Measurements from ENCODE around the gene USHBP1. TPM values are rescaled to one million over a fixed set of nuclear protein-coding genes. Genes with fewer than 3 reads are reported as not detected.

Gene USHBP1
- total and polyA plus RNA-seq, 2 experiments from 2014 or later: not detected

DNA sequence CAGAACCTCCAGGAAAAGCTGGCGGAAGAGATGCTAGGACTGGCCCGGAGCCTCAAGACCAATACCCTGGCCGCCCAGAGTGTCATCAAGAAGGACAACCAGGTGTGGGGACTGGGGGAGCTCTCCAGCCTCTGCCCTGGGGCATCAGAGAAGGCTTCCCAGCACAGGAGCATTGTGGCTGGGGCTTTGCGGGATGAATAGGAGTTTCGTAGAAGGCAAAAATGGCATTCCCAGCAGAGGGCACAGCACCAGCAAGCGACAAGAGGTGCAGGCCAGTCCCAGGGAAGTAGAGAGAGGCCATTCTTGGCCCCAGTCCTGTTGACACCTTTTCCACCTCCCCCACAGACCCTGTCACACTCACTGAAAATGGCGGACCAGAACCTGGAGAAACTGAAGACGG lies 45.3 kb downstream of the USHBP1 start:
- H3K4me2 ChIP-seq (ENCODE audit: unreplicated experiment): no peak overlapping the region
- TF ChIP-seq EZH2 (IDR thresholded peaks at IDR 0.05; ENCODE audit: insufficient read depth, poor library complexity, severe bottlenecking) (no peak), EZH2phosphoT487 (IDR thresholded peaks at IDR 0.05; ENCODE audit: insufficient read depth, low read depth) (no peak)
- no peak overlapping the region for H3K4me3 ChIP-seq
- peaks cover 12% of the 10 kb centered on the region for H3K4me1 ChIP-seq (ENCODE audit: insufficient read depth)
- in situ Hi-C loops (cut with MboI): no loop called here
- H3K79me2 ChIP-seq (ENCODE audit: insufficient read depth): 0 out of 2 replicates have a peak, but pooled peaks cover 5% of the 10 kb centered on the region
- DNase-seq: no peak
- no peaks in the 10 kb centered on the region for H3K9me2 ChIP-seq (ENCODE audit: insufficient read depth)
- H3K9me3 ChIP-seq (ENCODE audit: low read depth): no peaks in the 10 kb centered on the region
- no peak overlapping the region for H3K27ac ChIP-seq
- no peaks in the 10 kb centered on the region for H3K27me3 ChIP-seq (replicated peaks; ENCODE audit: insufficient read depth)
- 99% methylated on average over 8 of the region's 8 CpGs for WGBS, 2 experiments (ENCODE audit: low coverage in 1 of 2, low lambda C conversion rate in 2 of 2, missing lambda C conversion rate in 2 of 2)
- no peaks in the 10 kb centered on the region for H4K20me1 ChIP-seq (ENCODE audit: insufficient read depth)
- no peak overlapping the region for H3K9ac ChIP-seq
- no peak overlapping the region for H2AFZ ChIP-seq
- peaks cover 7% of the 10 kb centered on the region; the same call in 1 of the 2 replicates for H3K36me3 ChIP-seq (ENCODE audit: low read depth)
- 0 out of 2 replicates have a peak, but pooled peaks cover 8% of the 10 kb centered on the region for H3F3A ChIP-seq (ENCODE audit: insufficient read depth)

DNA sequence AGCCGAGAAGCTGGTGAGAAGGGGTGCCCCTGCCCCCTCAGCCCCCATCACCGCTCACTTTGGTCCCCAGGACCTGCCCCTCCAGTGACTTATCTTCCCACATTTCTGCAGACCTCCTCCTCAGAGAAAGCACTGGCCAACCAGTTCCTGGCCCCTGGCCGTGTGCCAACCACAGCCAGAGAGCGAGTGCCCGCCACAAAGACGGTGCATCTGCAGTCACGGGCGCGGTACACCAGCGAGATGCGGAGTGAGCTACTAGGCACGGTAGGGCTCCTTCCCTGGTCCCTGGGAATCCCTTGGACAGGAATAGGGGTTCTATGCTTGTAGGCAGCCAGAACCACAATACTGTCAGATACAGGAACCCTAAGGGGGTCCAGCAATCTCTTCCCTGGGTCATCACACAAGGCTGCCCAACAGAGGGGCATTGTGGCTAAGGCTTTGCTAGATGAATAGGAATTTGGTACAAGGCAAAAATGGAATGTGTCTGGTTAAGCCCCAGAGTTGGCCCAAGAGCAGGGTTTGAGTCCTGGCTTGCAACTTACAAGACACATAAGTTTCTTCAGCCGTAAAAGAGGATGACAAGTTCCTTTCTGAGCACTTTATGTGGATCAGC lies 48.4 kb downstream of the USHBP1 start:
- TF ChIP-seq EZH2 (IDR thresholded peaks at IDR 0.05; ENCODE audit: insufficient read depth, poor library complexity, severe bottlenecking): no peak
- Histone ChIP-seq H3K36me3 (ENCODE audit: low read depth) (peaks cover 10% of the 10 kb centered on the region; the same call in 1 of the 2 replicates), H3K9me3 (ENCODE audit: low read depth) (no peaks in the 10 kb centered on the region), H3K27me3 (replicated peaks; ENCODE audit: insufficient read depth) (no peaks in the 10 kb centered on the region), H3K79me2 (ENCODE audit: insufficient read depth) (0 out of 2 replicates have a peak, but pooled peaks cover 5% of the 10 kb centered on the region), H3K9me2 (ENCODE audit: insufficient read depth) (no peaks in the 10 kb centered on the region), H2AFZ (no peak overlapping the region), H3K4me3 (peak overlapping the region; percentile 79), H3K4me2 (ENCODE audit: unreplicated experiment) (peak overlapping the region; percentile 49), H3K27ac (no peak overlapping the region), H3K4me1 (ENCODE audit: insufficient read depth) (peaks cover 12% of the 10 kb centered on the region), H3F3A (ENCODE audit: insufficient read depth) (0 out of 2 replicates have a peak, but pooled peaks cover 4% of the 10 kb centered on the region), H4K20me1 (ENCODE audit: insufficient read depth) (no peaks in the 10 kb centered on the region), H3K9ac (peak overlapping the region; percentile 88; the same call in 1 of the 2 replicates)
- no peak for DNase-seq
- in situ Hi-C loops (cut with MboI): no loop called here
- 47 to 54% methylated on average over 13 of the region's 13 CpGs for WGBS, 2 experiments (ENCODE audit: low coverage in 1 of 2, low lambda C conversion rate in 2 of 2, missing lambda C conversion rate in 2 of 2)

DNA sequence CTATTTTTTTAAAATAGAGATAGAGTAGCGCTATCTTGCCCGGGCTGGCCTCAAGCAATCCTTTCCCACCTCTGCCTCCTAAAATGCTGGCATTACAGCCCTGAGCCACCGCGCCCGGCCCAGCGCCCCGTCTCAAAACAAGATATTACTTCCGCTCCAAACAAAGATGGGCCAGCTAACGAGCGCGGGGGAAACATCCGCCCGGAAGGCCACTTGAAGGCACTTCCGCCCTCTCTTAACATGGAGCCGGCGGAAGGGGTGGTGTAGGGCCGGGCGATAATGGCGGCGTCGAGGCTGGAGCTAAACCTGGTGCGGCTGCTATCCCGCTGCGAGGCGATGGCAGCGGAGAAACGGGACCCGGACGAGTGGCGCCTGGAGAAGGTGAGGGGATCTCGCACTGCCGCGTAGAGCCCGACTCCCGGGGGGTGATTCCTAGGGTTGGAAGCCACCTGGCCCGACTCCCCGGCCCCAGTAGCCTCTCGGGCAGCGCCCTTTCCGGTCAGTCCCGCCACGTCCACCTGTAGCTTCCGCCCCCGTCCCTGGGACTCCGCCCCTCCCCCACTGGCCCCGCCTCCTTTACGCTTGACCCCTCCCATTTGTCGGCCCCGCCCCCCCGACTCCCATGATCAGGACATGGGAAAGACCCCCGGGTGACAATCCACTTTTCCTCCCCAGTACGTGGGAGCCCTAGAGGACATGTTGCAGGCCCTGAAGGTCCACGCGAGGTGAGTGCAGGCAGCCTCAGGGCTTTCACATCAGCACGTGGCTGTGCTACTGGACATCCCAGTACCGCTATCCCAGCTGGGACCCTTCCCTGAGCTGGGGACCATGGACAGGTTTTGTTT lies 49.2 kb downstream of the USHBP1 start, which contains the start of gene USE1:
Gene USE1, plus strand, starts transcription at position 231 of the 845 bp plus-strand sequence. Its CDS starts 49 bp downstream, at position 280.
- in situ Hi-C loops (cut with MboI): no loop called here
- WGBS, 2 experiments (ENCODE audit: low coverage in 1 of 2, low lambda C conversion rate in 2 of 2, missing lambda C conversion rate in 2 of 2): 6 to 9% methylated on average over 40 to 50 of the region's 56 CpGs

DNA sequence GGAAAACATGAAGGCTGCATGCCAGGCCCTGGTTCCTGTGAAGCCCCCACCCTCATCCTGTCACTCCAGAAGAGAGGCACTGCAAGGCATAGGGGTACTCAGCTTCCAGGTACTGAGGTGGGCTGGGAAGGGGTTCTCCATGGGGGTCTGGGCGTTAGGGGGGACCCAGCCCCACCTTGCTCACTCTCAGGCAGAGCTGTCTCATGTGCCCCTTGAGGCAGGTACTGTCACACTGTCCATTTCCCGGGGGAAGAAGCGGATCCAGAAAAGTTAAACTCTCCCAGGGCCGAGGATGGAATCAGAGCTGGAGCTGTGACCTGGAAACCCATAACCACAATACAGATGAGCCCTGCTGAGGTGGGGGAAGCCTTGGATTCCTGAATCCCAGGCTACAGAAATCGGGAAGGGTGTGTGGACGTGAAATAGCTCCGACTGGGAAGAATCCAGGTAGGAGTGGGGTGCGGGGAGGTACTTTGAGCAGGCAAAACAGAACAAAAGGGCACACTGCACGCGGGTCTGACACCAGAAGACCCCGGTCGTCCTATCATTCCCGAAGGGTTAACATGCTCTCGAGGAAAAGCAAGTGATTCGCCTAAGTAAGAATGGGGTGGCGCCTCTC lies 49.9 kb downstream of the USHBP1 start:
- peak overlapping the region; percentile 76 for H3K4me2 ChIP-seq (ENCODE audit: unreplicated experiment)
- H3F3A ChIP-seq (ENCODE audit: insufficient read depth): 0 out of 2 replicates have a peak, but pooled peaks cover 4% of the 10 kb centered on the region
- H3K4me3 ChIP-seq: peak overlapping the region; percentile 79
- no peaks in the 10 kb centered on the region for H3K9me2 ChIP-seq (ENCODE audit: insufficient read depth)
- H3K9me3 ChIP-seq (ENCODE audit: low read depth): no peaks in the 10 kb centered on the region
- H3K79me2 ChIP-seq (ENCODE audit: insufficient read depth): 0 out of 2 replicates have a peak, but pooled peaks cover 5% of the 10 kb centered on the region
- H4K20me1 ChIP-seq (ENCODE audit: insufficient read depth): no peaks in the 10 kb centered on the region
- 42 to 47% methylated on average over 16 of the region's 16 CpGs for WGBS, 2 experiments (ENCODE audit: low coverage in 1 of 2, low lambda C conversion rate in 2 of 2, missing lambda C conversion rate in 2 of 2)
- peak overlapping the region; percentile 81 for H3K27ac ChIP-seq
- TF ChIP-seq EZH2phosphoT487 (IDR thresholded peaks at IDR 0.05; ENCODE audit: insufficient read depth, low read depth): no peak
- no peak for TF ChIP-seq EZH2 (IDR thresholded peaks at IDR 0.05; ENCODE audit: insufficient read depth, poor library complexity, severe bottlenecking)
- peak overlapping the region; percentile 88 for H3K9ac ChIP-seq
- H3K4me1 ChIP-seq (ENCODE audit: insufficient read depth): peaks cover 4% of the 10 kb centered on the region; the same call in 1 of the 2 replicates
- peaks cover 16% of the 10 kb centered on the region; the same call in 1 of the 2 replicates for H3K36me3 ChIP-seq (ENCODE audit: low read depth)
- in situ Hi-C loops (cut with MboI): no loop called here
- no peak for DNase-seq
- H2AFZ ChIP-seq: peak overlapping the region; percentile 80
- no peaks in the 10 kb centered on the region for H3K27me3 ChIP-seq (replicated peaks; ENCODE audit: insufficient read depth)

More for the DNA sequence above, 49.2 kb downstream of the USHBP1 start, which contains the start of gene USE1:
- no peak for TF ChIP-seq EZH2 (IDR thresholded peaks at IDR 0.05; ENCODE audit: insufficient read depth, poor library complexity, severe bottlenecking)
- TF ChIP-seq EZH2phosphoT487 (IDR thresholded peaks at IDR 0.05; ENCODE audit: insufficient read depth, low read depth): no peak
- H3K4me3 ChIP-seq: peak within 1 kb of the TSS; percentile 79
- no peaks in the 10 kb centered on the region for H3K9me3 ChIP-seq (ENCODE audit: low read depth)
- H3F3A ChIP-seq (ENCODE audit: insufficient read depth): 0 out of 2 replicates have a peak, but pooled peaks cover 4% of the 10 kb centered on the region
- 0 out of 2 replicates have a peak, but pooled peaks cover 5% of the 10 kb centered on the region for H3K79me2 ChIP-seq (ENCODE audit: insufficient read depth)
- H3K27ac ChIP-seq: peak within 1 kb of the TSS; percentile 81
- peaks cover 11% of the 10 kb centered on the region for H3K4me1 ChIP-seq (ENCODE audit: insufficient read depth)
- peak within 1 kb of the TSS; percentile 80 for H2AFZ ChIP-seq
- H4K20me1 ChIP-seq (ENCODE audit: insufficient read depth): no peaks in the 10 kb centered on the region
- H3K4me2 ChIP-seq (ENCODE audit: unreplicated experiment): peak within 1 kb of the TSS; percentile 76
- H3K27me3 ChIP-seq (replicated peaks; ENCODE audit: insufficient read depth): no peaks in the 10 kb centered on the region
- peak within 1 kb of the TSS; percentile 88 for H3K9ac ChIP-seq
- H3K9me2 ChIP-seq (ENCODE audit: insufficient read depth): no peaks in the 10 kb centered on the region
- DNase-seq: peak; percentile 98
- peaks cover 15% of the 10 kb centered on the region; the same call in 1 of the 2 replicates for H3K36me3 ChIP-seq (ENCODE audit: low read depth)
